Suprapubic skin (tissue), 3 donors: Measurements from ENCODE around the gene VASP.

Source experiments
- CTCF ChIP-seq, 2 donors: fragments of 200-600 bp in 1 of 2; fragments of 450-650 bp in 1 of 2; sonication (generic) in 1 of 2; IDR thresholded peaks; one replicate each; pipeline ENCODE4 v1.5.1; 2016 to 2019; ENCODE audit warnings: antibody characterized with exemption in 2 of 2, mild to moderate bottlenecking in 1 of 2, moderate library complexity in 1 of 2
- POLR2AphosphoS5 ChIP-seq, 3 donors: sonication (generic); formaldehyde crosslinking; IDR thresholded peaks; one replicate each; pipeline ENCODE4 v1.6.1; 2017; ENCODE audit warnings: antibody characterized with exemption in 3 of 3

GRCh38 chr19:45518469-45518826 is 11.2 kb downstream of the VASP start:
- TF ChIP-seq POLR2AphosphoS5 (IDR thresholded peaks at IDR 0.05), result no peak
- TF ChIP-seq CTCF (IDR thresholded peaks at IDR 0.05), result no peak
